ENCODE measurements around the gene GAGE10.
"Not testable (repeated sequence)": the region's sequence is repeated elsewhere in the genome, so short reads cannot be mapped to it uniquely, and the experiment has no call there.

Gene GAGE10

DNA sequence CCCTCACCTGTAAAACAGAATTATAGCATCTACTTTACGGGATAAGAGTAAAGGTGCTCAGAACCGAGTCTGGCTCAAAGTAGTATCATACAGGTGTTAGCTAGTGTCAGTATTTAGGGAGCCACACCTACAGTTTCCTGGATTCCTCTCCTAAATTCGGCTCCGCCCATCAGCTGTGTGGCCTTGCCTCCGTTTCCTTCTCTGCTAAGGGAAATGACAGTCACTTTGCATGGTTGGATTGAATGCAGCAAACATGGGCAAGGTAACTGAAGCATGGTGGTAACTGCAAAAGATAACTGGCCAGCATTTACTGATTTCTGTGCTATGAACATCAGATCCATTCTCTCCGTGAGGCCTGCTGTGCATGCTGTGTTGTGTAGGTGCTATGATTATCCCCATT lies 31.0 kb upstream of the GAGE10 start:
- no peak overlapping the region for H3K4me3 ChIP-seq
- peak overlapping the region in 11 of 21 experiments; percentile 10 to 92 (median 55) for H3K27ac ChIP-seq

DNA sequence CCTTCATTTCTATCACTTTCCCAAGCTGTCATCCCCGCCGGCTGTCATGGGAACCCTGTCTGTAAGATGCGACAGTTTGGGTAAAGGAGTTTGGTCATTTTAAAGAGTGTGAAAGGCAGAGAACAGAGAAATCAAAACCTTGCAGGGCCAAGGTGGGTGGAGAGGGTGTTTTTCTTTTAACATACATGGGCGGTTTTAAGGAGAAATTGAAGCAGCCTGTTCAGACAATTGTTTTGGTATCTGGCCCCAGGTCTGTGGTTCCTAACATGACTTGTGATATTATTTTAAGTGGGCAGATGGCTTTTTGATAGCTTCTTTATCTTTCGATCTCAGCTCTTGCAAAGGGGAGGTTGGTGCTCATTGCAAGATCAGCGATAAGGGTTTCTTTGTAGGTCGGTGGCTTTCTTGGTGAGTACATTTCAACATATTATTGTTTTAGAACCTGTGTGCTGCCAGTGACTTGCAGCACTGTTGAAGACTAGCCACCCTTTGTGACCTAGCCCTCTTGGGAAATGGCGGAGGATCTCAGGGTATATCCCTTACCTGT lies 30.2 kb upstream of the GAGE10 start:
- Histone ChIP-seq H3K4me3 (no peak overlapping the region), H3K27ac (peak overlapping the region in 6 of 21 experiments; percentile 35 to 92 (median 72))

DNA sequence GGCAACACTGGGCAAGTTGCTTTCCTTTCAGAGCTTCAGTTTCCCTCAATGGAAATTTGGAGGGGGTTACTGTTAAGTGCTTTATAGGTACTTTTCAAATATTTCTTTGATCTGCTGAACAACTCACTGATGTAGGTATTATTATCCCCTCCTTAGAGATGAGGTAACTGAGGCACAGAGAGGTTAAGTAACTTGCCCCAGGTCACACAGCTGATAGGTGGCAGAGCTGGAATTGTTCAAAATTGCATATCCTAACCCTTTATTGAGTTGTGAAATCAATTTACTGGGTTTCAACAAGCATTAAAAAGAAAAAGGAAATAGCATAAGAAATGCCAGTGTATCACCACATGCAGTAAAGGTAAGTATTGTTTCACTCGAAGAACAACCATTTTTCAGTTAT lies 27.2 kb upstream of the GAGE10 start:
- peak overlapping the region in 2 of 21 experiments; percentile 37 to 51 for H3K27ac ChIP-seq
- no peak overlapping the region for H3K4me3 ChIP-seq

DNA sequence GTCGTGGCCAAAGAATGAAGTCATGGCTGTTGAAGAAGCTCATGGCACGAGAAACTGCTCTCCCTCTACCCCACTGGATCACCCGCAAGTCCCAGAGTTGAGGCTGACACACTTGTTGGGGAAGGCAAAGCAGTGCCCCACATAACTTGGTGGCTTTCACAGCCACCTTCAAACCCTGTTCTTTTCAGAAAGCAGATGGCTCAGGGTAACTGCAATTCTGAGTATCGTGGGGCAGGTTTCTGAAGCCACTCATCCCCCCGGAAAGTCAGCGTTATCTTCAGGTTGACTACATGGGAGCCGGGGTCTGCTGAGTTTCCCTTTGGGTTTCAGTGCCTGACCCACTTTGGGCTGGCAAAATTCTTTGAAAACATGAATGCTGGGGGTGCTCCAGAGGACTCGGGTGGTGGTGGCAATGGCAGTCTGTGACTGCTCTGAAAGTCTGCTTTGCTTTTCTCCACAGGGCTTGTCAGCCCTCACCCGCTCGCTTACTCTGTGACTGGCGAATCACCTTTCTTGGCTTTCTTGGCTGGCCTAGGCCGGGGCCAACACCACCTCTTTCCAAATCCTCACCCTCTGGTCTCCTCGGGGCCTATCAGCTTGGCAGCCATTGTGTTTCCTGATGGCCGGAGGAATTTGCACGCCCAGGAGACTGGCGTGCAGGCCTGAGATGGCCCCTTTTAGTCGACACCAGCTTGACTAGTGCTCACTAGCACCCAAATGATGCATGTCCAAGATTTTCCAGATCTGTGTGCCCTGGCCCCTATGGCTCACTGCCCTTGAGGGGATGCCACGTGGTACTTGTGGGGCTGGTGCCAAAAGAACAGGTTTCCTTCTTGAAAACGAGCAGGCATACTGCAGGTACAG lies 26.5 kb upstream of the GAGE10 start:
- no peak overlapping the region for H3K4me3 ChIP-seq
- H3K27ac ChIP-seq: peak overlapping the region in 7 of 21 experiments; percentile 11 to 55 (median 26)

DNA sequence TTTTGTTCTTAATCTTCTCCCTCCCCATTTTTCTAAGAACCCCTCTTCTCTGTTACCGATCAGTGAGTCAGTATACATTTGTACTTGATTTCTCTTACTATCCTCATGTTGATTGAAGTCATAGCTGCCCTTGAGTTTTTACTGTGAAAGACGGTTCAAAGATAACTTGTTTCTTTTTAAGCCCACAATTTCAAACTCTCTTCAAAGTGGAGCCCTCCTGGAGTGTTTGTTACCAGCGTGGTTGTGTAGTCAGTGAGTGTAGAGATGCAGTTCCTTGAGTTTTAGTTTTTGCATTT lies 26.0 kb upstream of the GAGE10 start:
- H3K4me3 ChIP-seq: no peak overlapping the region
- peak overlapping the region in 5 of 21 experiments; percentile 18 to 55 (median 37) for H3K27ac ChIP-seq

DNA sequence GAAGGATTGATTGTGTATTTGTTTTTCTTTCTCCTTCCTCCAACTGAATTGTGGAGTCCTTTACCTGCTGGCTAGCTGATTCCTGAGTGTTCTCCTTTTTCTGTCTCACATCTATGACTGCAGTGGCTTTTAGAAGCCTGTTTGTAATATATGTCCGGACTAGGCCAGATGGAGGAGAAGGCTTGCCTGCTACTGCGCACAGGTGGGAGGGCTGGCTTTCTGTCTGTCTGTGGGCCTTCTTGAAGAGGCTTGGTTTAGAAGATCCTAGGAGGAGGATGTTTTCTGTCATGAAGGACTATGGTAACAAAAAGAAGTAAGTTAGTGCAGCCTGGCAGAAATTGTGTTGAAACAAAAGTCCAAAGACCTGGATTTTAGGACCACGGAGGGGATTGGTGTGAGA lies 25.4 kb upstream of the GAGE10 start:
- H3K27ac ChIP-seq: peak overlapping the region in 4 of 21 experiments; percentile 11 to 24 (median 20)
- H3K4me3 ChIP-seq: no peak overlapping the region

DNA sequence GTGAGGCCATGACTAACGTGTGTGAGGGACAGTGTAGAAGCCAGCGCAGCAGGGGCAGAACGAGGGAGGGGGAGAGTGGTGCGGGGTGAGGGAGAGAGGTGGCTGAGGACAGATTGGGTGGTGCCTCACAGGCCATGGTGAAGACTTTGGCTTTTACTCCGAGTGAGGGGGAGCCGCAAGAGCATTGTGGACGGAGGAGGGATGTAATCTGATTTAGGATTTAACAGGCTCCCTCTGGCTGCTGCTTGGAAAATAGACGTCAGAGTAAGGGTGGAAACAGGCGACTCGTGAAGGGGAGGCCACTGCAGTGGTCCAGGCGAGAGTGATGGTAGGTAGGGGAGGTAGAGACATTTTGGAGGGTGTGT lies 20.8 kb upstream of the GAGE10 start:
- H3K4me3 ChIP-seq: no peak overlapping the region
- H3K27ac ChIP-seq: no peak overlapping the region

DNA sequence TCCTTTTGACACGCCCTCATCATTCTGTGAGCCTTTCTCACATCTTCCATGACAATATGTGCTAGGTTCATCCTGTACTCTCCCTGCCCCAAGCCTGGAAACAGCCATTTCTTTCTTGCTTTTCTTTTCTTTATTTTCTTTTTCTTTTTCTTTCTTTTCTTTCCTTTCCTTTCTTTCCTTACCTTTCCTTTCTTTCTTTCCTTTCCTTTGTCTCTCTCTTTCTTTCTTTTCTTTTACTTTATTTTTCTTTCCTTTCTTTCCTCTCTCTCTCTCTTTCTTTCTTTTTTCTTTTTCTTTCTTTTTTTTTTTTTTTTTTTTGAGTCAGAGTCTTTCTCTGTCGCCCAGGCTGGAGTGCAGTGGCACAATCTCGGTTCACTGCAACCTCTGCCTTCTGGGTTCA lies 19.2 kb upstream of the GAGE10 start:
- H3K27ac ChIP-seq: no peak overlapping the region

DNA sequence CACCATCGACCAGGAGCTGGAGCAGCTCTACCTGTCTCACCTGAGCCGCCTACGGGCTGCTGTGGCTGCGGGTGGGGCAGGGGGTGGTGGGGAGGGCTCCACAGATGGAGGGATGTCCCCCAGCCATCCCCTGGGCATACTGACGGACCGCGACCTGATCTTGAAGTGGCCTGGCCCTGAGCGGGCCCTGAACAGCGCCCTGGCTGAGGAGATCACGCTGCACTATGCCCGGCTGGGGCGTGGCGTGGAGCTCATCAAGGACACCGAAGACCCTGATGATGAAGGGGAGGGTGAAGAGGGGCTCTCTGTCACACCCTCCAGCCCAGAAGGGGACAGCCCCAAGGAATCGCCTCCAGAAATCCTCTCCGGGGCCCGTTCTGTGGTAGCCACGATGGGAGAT lies 17.3 kb upstream of the GAGE10 start:
- Histone ChIP-seq H3K27ac (no peak overlapping the region), H3K4me3 (no peak overlapping the region)

More for the DNA sequence above, 19.2 kb upstream of the GAGE10 start:
- H3K4me3 ChIP-seq: no peak overlapping the region

DNA sequence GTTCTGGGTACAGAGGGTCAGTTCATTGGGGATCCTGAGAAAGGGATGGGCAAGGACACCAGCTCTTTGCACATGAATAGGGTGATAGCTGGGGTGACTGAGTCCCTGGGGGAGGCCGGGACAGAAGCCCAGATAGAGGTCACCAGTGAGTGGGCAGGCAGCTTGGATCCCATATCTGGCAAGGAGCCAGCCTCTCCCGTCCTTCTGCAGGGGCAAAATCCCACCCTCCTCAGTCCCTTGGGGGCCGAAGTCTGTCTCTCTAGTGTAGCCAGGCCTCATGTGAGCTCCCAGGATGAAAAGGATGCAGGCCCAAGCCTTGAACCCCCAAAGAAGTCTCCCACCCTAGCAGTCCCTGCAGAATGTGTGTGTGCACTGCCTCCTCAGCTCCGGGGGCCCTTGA lies 16.9 kb upstream of the GAGE10 start:
- Histone ChIP-seq H3K4me3 (no peak overlapping the region), H3K27ac (no peak overlapping the region)

DNA sequence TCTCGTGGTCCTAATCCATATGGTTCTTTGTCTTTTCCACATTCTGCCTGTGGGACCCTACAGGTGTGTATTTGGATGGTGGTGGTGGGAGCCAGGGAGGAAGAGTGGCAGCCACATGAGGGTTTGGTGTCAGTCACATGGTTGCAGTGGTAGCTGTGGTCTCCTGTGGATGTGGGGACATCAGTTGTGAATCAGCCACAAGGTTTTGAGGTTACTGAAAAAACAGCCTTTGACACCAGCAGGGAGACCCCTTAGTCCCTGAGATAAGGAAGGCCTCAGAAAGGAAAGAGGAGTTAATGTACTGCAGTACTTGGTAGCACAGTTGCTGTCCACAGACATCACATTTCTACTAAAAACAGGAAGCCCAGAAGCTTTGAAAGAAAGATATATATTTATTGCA lies 15.8 kb upstream of the GAGE10 start:
- no peak overlapping the region for H3K4me3 ChIP-seq
- H3K27ac ChIP-seq: no peak overlapping the region

DNA sequence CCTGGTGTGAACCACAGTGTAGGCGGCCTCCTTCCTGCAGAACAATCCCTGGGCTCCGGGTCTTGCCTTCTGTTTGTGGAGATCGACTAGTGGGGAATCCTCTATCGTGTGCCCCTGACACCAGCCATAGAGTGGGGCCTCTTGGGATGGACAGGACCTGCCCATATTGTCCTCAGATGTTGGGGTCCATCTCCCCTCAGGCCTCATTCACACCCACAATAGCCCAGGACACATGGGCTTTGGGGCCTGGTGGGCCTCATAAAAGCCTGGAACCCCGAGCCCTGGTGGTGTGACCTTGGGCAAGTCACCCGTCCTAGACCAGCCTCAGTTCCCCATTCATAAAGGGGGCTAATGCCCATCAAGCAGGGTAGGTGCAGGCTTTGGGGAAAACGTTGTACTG lies 13.2 kb upstream of the GAGE10 start:
- no peak overlapping the region for H3K4me3 ChIP-seq
- no peak overlapping the region for H3K27ac ChIP-seq

DNA sequence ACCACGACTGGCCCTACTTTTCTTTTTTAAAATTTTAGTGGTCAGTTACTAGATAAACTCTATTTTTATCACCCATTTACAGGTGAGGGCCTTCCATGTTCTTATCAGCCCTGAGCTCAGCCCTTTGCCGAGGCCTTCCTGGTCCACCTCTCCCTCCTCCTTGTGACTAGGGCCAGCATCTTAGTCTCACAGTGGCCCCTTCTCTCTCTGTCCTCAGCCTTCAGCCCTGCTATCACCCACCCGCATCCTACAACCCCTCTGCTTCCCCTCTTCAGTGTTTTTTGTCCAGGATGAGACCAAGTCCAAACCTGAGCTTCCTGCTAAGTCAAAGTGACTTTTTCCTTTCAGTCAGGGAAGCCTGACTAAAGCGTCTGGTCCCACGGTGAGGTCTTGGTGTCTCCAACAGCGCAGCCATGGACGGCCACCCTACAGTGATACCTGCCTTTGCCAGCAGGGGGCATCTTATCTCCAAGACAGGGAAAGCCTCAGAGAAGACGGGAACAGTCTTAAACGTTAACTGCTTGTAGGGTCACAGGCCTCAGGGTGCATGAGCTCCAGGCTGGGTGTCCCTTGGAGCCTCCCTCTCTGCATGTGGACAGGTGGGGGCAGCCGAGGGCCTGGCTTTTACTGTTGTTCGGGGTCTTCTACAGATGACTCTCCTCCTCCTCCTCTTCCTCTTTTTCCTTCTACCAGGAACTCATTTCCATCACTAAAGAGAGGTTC lies 11.7 kb upstream of the GAGE10 start:
- Histone ChIP-seq H3K4me3 (no peak overlapping the region), H3K27ac (no peak overlapping the region)

DNA sequence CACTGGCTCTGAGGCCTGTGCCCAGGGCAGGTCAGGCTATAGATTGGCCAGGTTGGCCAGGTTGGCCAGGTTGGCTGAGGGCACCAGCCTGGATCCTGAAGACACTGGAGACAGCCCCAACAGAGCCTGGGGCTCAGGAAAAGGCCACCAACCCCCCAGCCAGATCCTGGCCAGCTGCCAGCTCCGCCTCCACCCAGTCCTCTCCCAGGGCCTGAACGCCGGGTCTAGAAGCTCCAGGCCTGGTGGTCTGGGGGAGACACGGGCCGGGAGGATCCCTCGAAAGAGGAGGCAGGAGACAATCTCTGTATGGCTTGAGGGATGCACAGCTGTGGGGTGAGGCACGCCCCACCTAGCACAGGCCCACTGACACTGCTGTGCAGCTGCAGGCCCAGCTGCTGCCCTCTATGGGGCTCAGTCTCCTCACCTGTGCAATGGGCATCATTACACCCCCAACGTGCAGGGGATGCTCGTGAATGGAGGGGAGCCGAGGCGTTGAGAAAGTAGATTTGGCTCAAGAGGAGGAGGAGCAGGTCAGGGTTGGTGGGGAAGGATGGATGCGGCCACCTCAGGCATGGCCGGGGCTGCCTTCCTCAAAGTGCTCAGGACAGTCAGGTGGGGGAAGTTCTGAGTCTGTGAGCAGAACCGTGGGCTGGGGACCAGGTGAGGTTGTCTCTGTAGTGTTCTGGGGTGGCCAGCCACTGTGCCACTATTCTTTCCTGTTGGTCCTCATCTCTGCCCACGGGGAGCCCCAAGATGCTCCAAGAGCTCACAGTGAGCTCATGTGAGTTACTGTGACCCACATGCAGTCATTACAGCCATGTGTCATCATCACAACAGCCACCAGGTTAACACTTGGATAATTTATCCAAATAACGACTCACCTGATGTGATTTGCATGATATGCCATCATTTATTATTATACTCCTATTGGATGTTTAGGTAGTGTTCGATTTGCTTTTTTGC lies 10.8 kb upstream of the GAGE10 start:
- Histone ChIP-seq H3K27ac (no peak overlapping the region), H3K4me3 (no peak overlapping the region)

DNA sequence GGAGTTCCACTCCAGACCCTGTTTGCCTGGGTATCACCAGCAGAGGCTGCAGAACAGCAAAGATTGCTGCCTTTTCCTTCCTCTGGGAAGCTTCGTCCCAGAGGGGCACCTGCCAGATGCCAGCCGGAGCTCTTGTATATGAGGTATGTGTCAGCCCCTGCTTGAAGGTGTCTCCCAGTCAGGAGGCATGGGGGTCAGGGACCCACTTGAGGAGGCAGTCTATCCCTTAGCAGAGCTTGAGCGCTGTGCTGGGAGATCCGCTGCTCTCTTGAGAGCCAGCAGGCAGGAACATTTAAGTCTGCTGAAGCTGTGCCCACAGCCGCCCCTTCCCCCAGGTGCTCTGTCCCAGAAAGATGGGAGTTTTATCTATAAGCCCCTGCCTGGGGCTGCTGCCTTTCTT lies 4.2 kb upstream of the GAGE10 start:
- not testable (repeated sequence) for H3K27ac ChIP-seq, H3K4me3 ChIP-seq

DNA sequence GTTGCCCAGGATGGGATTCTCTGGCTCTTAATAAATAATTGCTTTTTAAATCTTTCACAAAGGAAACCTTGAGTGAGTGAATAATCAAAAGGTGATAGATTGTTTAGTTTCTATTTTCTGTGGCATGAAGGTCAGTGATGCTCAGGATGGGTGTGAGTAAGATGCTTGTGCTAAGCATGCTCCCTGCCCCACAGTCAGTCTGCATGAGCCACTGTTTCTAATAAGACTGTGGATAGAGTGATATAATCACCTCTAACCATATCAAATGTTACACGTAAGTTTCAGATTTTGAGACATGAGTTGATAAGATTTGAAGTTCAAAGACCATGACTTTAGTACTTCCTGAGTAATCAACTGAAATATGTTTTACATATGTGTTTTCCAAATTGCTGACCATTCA lies 2.7 kb upstream of the GAGE10 start:
- H3K4me3 ChIP-seq: no peak overlapping the region

DNA sequence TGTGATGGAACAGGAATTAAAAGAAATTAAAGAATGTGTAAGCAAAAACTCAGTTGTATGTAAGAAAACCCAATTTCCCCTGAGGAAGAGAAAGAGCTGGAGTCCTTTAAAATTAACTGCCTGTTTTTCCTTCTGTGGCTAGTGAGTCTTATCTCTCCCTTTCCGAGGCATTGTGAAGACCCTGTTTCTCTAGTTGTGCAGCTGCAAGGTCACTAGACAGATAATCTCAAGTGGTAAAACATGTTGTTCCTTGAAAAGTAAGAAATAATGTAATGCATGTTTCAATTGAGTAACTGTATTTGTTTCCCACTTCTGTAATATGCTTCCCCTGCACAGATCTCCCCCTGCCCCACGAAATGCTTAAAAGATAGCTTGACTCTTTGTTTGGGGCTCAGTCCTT lies 4.3 kb downstream of the GAGE10 start:
- H3K4me3 ChIP-seq, H3K27ac ChIP-seq: not testable (repeated sequence)

More for the DNA sequence above, 2.7 kb upstream of the GAGE10 start:
- no peak overlapping the region for H3K27ac ChIP-seq

DNA sequence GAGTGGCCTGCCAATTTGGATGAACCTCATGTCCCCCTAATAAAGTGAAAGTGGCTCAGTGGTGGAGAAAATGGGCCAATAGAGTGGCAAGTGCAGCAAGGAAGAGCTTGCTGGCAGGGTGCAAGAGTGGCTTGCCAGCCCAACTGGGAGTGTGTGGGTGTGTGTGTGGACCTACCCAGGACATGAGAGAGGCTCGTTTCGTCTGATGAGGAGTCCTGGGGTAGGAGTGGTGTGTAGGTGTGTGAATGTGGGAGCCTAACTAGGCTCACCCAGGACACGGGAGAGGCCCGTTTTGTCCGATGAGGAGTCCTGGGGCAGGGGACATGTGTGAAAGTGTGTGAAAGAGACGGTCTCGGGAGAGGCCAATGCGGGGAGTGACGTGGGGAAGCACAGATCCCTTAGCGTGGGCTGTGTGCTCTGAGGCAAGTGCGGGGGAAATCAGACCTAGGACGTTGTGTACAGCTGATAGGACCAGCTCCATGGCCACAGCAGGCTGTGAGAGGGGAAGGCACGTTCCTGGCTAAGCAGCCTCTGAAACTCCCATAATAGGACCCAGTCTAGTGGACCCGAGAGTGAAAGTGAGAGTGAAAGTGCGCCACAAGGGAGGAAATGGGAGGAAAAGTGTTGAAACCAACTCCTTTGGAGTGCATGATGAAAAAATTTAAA lies 5.3 kb downstream of the GAGE10 start:
- H3K27ac ChIP-seq: peak overlapping the region in 15 of 21 experiments; percentile 40 to 83 (median 73)
- H3K4me3 ChIP-seq: peak overlapping the region in 5 of 7 experiments; percentile 9 to 27 (median 12)

DNA sequence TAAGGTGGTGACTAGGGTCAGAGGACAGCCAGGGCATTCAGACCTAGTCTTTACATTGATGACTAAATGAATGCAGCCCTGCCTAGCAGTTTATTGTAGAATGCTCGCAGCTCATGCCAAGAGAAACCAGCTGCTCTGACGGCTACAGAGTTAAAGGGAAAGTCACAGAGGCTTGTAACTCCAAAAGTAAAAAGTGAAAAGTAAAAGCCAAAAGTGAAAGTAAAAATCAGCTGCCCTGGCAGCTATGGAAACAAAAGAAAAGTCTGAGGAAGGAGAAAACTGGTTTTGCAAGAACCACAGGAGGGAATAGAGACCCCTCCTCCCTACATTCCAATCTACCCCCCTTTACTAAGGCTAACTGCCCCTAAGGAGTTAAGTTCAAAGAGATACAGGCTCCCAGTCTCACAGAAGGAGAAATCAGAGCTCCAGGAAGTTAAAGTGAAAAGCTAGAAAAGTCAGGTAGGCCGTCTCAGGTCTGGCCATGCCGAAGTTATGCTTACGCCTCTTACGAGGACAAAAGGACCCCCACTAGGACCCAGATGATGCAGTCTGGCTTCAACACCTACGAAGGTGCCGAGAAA lies 6.0 kb downstream of the GAGE10 start:
- Histone ChIP-seq H3K27ac (peak overlapping the region in 17 of 21 experiments; percentile 9 to 83 (median 71)), H3K4me3 (peak overlapping the region in 5 of 7 experiments; percentile 9 to 27 (median 12))
